Measurements from ENCODE around the gene KRTAP5-11.
"Not testable (repeated sequence)": the region's sequence is repeated elsewhere in the genome, so short reads cannot be mapped to it uniquely, and the experiment has no call there.

GRCh38 chr11:71571101-71571850, 11.4 kb downstream of the KRTAP5-11 start:
- not testable (repeated sequence) for TF ChIP-seq CTCF, POLR2A (IDR thresholded peaks at IDR 0.05)
